PC-3 (cell line): ENCODE data around the gene DIAPH3. TPM values are rescaled to one million over a fixed set of nuclear protein-coding genes. Genes with fewer than 3 reads are reported as not detected.

Source experiments
- ATAC-seq: fragments of 200-7000 bp; cut with Tn5 transposase; 2 replicates; pipeline ENCODE4 v1.9.1; 2020; ENCODE audit warnings: mild to moderate bottlenecking, moderate library complexity
- BruUV-seq: library from RNA; stranded (reverse); fragments of 400-500 nt; replicated peaks from 2 replicates; lab custom pipeline; 2021; lab: Mats Ljungman, UMichigan
- CTCF ChIA-PET: fragments of 300-600 bp; sonication (Branson Sonifier 250); formaldehyde crosslinking; loops from one replicate; lab custom pipeline; 2022; ENCODE audit warnings: antibody characterized with exemption; lab: Charles Lee
- POLR2A ChIA-PET: fragments of 300-600 bp; sonication (Branson Sonifier 250); formaldehyde crosslinking; loops from one replicate; lab custom pipeline; 2022; ENCODE audit warnings: antibody characterized with exemption; ENCODE audit not compliant: unreplicated experiment; lab: Charles Lee
- DNase-seq: peaks from one replicate; pipeline ENCODE4 v3.0.0-alpha.2; 2015
- H2AFZ ChIP-seq: fragments of 300-600 bp; sonication (generic); 2 replicates; pipeline ENCODE4 v1.6.0; 2016; ENCODE audit warnings: antibody characterized with exemption, low read length
- H3F3A ChIP-seq: fragments of 300-600 bp; sonication (generic); one replicate; pipeline ENCODE4 v1.6.0; 2017; ENCODE audit warnings: antibody characterized with exemption, low read length, control low read depth, mild to moderate bottlenecking; ENCODE audit not compliant: unreplicated experiment
- H3K27ac ChIP-seq: fragments of 300-600 bp; sonication (generic); 2 replicates; pipeline ENCODE4 v1.5.1; 2016; ENCODE audit warnings: mild to moderate bottlenecking, low read length
- H3K27me3 ChIP-seq: fragments of 300-600 bp; sonication (generic); 2 replicates; pipeline ENCODE4 v1.6.1; 2016; ENCODE audit warnings: low read length, mixed read lengths
- H3K36me3 ChIP-seq: fragments of 300-600 bp; sonication (generic); 2 replicates; pipeline ENCODE4 v1.6.1; 2016; ENCODE audit warnings: low read depth, mixed run types, low read length, mixed read lengths
- H3K4me1 ChIP-seq: fragments of 300-600 bp; sonication (generic); 2 replicates; pipeline ENCODE4 v1.5.1; 2016; ENCODE audit warnings: low read length; ENCODE audit not compliant: insufficient read depth
- H3K4me2 ChIP-seq: fragments of 300-600 bp; sonication (generic); 2 replicates; pipeline ENCODE4 v1.6.0; 2016; ENCODE audit warnings: low read length
- H3K4me3 ChIP-seq: fragments of 300-600 bp; sonication (generic); 2 replicates; pipeline ENCODE4 v1.5.1; 2016; ENCODE audit warnings: mild to moderate bottlenecking, low read length, mixed read lengths
- H3K79me2 ChIP-seq: fragments of 300-600 bp; sonication (generic); 2 replicates; pipeline ENCODE4 v1.6.1; 2017; ENCODE audit warnings: low read length, mixed read lengths
- H3K9ac ChIP-seq: fragments of 300-600 bp; sonication (generic); 2 replicates; pipeline ENCODE4 v1.6.0; 2016; ENCODE audit warnings: mild to moderate bottlenecking, low read length
- H3K9me2 ChIP-seq: fragments of 300-600 bp; sonication (generic); replicated peaks from 2 replicates; pipeline ENCODE4 v1.6.1; 2016; ENCODE audit warnings: mixed run types, low read length, mixed read lengths
- H3K9me3 ChIP-seq: fragments of 300-600 bp; sonication (generic); 2 replicates; pipeline ENCODE4 v1.6.1; 2016; ENCODE audit warnings: low read length, mixed read lengths
- H4K20me1 ChIP-seq: fragments of 300-600 bp; sonication (generic); 2 replicates; pipeline ENCODE4 v1.6.1; 2016; ENCODE audit warnings: low read length, mixed read lengths
- CTCF ChIP-seq: fragments of 300-600 bp; sonication (generic); conservative IDR thresholded peaks from 2 replicates; pipeline ENCODE4 v1.5.1; 2017; ENCODE audit warnings: antibody characterized with exemption, low read depth, mild to moderate bottlenecking, low read length
- EZH2 ChIP-seq: fragments of 300-600 bp; sonication (generic); IDR thresholded peaks from one replicate; pipeline ENCODE4 v1.6.1; 2017; ENCODE audit warnings: antibody characterized with exemption, mild to moderate bottlenecking, low read length; ENCODE audit not compliant: unreplicated experiment
- EZH2phosphoT487 ChIP-seq: fragments of 300-600 bp; sonication (generic); IDR thresholded peaks from 2 replicates; pipeline ENCODE4 v1.6.1; 2018; ENCODE audit warnings: mild to moderate bottlenecking, antibody characterized with exemption, low read length, borderline replicate concordance
- intact Hi-C: fragments of 100-400 bp; cut with micrococcal nuclease; formaldehyde crosslinking; loops from 2 replicates; pipeline ENCODE4 v1.9.0; 2023
- total RNA-seq: library from RNA; depleted of rRNA; stranded (reverse); fragments of >200 nt; gene quantifications from 2 replicates; pipeline ENCODE4 v1.2.3, GENCODE V29; 2014

DIAPH3 gene
- total RNA-seq, 1 experiment from 2014 or later = 7.6 TPM

GRCh38 chr13:60174113-60174512 lies 10.4 kb upstream of the DIAPH3 start:
- no peaks in the 10 kb centered on the region for H3K27me3 ChIP-seq
- H3K9ac ChIP-seq = no peak overlapping the region
- DNase-seq (no peak), ATAC-seq (no peak)
- H3K4me1 ChIP-seq = no peaks in the 10 kb centered on the region
- intact Hi-C loops = no loop called here
- no peaks in the 10 kb centered on the region for H3K9me3 ChIP-seq
- H3K9me2 ChIP-seq = no peaks in the 10 kb centered on the region
- no peak for TF ChIP-seq EZH2
- BruUV-seq = no TSS peak
- CTCF ChIA-PET = no interaction called here
- POLR2A ChIA-PET = no interaction called here
- no peak overlapping the region for H3K27ac ChIP-seq
- no peaks in the 10 kb centered on the region for H3K36me3 ChIP-seq
- no peaks in the 10 kb centered on the region for H3F3A ChIP-seq
- H3K4me2 ChIP-seq = no peak overlapping the region
- no peaks in the 10 kb centered on the region for H4K20me1 ChIP-seq
- no peaks in the 10 kb centered on the region for H3K79me2 ChIP-seq
- no peak overlapping the region for H3K4me3 ChIP-seq
- H2AFZ ChIP-seq = no peak overlapping the region

- DNase-seq (no peak), ATAC-seq (no peak)
- Histone ChIP-seq H3K4me1 (no peaks in the 10 kb centered on the region), H3K9me3 (no peaks in the 10 kb centered on the region), H3F3A (no peaks in the 10 kb centered on the region), H3K79me2 (no peaks in the 10 kb centered on the region), H3K27ac (no peak overlapping the region), H3K4me3 (no peak overlapping the region), H3K27me3 (no peaks in the 10 kb centered on the region), H3K4me2 (no peak overlapping the region), H2AFZ (no peak overlapping the region), H4K20me1 (no peaks in the 10 kb centered on the region), H3K9me2 (no peaks in the 10 kb centered on the region), H3K9ac (no peak overlapping the region), H3K36me3 (no peaks in the 10 kb centered on the region)
- BruUV-seq = no TSS peak
- CTCF ChIA-PET = no interaction called here
- intact Hi-C loops = no loop called here
- TF ChIP-seq EZH2phosphoT487 = no peak
- no peak for TF ChIP-seq EZH2
- no peak for TF ChIP-seq CTCF
- POLR2A ChIA-PET = no interaction called here
These were observed 8.4 kb upstream of the DIAPH3 start for GRCh38 chr13:60172111-60172510.

- BruUV-seq = no TSS peak
- H3K79me2 ChIP-seq = no peaks in the 10 kb centered on the region
- no peaks in the 10 kb centered on the region for H3K9me2 ChIP-seq
- no peak overlapping the region for H3K9ac ChIP-seq
- no peak overlapping the region for H3K27ac ChIP-seq
- no peaks in the 10 kb centered on the region for H3K36me3 ChIP-seq
- no peaks in the 10 kb centered on the region for H3K27me3 ChIP-seq
- intact Hi-C loops = no loop called here
- TF ChIP-seq EZH2 (no peak), CTCF (no peak)
- ATAC-seq (no peak), DNase-seq (no peak)
- no peak overlapping the region for H2AFZ ChIP-seq
- H4K20me1 ChIP-seq = no peaks in the 10 kb centered on the region
- H3K9me3 ChIP-seq = no peaks in the 10 kb centered on the region
- H3K4me1 ChIP-seq = no peaks in the 10 kb centered on the region
- H3F3A ChIP-seq = no peaks in the 10 kb centered on the region
- no peak overlapping the region for H3K4me2 ChIP-seq
- ChIA-PET POLR2A (no interaction called here), CTCF (no interaction called here)
- no peak overlapping the region for H3K4me3 ChIP-seq
These were observed 6.7 kb upstream of the DIAPH3 start for GRCh38 chr13:60170414-60170813.
